Ovary (tissue), 9 donors: Measurements from ENCODE around the gene GADD45G. TPM values are rescaled to one million over a fixed set of nuclear protein-coding genes. Genes with fewer than 3 reads are reported as not detected.

Experiments used
- DNase-seq, 5 donors: peaks; one replicate each; pipeline ENCODE4 v3.0.0-alpha.2; 2019 to 2020
- H3K27ac ChIP-seq, 2 donors: fragments of 200-600 bp; one replicate each; pipeline versions ENCODE4 v1.5.1 to v1.8.0; 2019 to 2022
- H3K27me3 ChIP-seq: fragments of 200-600 bp; one replicate; pipeline ENCODE4 v1.8.0; 2022
- H3K36me3 ChIP-seq: fragments of 200-600 bp; sonication (generic); one replicate; pipeline ENCODE4 v1.5.1; 2019
- H3K4me1 ChIP-seq: one replicate; pipeline ENCODE4 v1.8.1; 2013; ENCODE audit warnings: mild to moderate bottlenecking, moderate library complexity; ENCODE audit not compliant: insufficient read depth
- H3K4me3 ChIP-seq: fragments of 200-600 bp; sonication (generic); one replicate; pipeline ENCODE4 v1.5.1; 2017
- H3K9me3 ChIP-seq, 2 donors: fragments of 200-600 bp in 1 of 2; sonication (generic) in 1 of 2; one replicate each; pipeline versions ENCODE4 v1.5.1 to v1.8.1; 2013 to 2019; ENCODE audit warnings: mild to moderate bottlenecking in 1 of 2, moderate library complexity in 1 of 2
- CTCF ChIP-seq, 3 donors: fragments of 450-650 bp in 2 of 3; fragments of 200-600 bp in 1 of 3; IDR thresholded peaks; one replicate each; pipeline versions ENCODE4 v1.5.1 to v1.8.0; 2016 to 2022; ENCODE audit warnings: antibody characterized with exemption in 3 of 3, mild to moderate bottlenecking in 1 of 3
- EP300 ChIP-seq: sonication (generic); formaldehyde crosslinking; IDR thresholded peaks from one replicate; pipeline ENCODE4 v1.6.1; 2017; ENCODE audit warnings: antibody characterized with exemption
- POLR2A ChIP-seq: fragments of 450-650 bp; IDR thresholded peaks from one replicate; pipeline ENCODE4 v1.6.1; 2017; ENCODE audit warnings: antibody characterized with exemption, mild to moderate bottlenecking, moderate library complexity
- WGBS, 3 donors: extraction: QIAGEN DNeasy Blood & Tissue Kit in 1 of 3; methylation state at CpG; one replicate each; pipeline versions ENCODE4 v1.1.5 to v1.1.7; 2013 to 2017; 5-methylcytosine and 5-hydroxymethylcytosine counted together
- intact Hi-C, 4 donors: fragments of 100-400 bp; cut with DNase I; formaldehyde crosslinking; loops; one replicate each; pipeline versions ENCODE4 v1.11.0 to v1.15.1; 2022 to 2023
- polyA plus RNA-seq, 2 donors: library from polyadenylated mRNA; stranded (reverse); fragments of 200-250 nt in 1 of 2; fragments of 350-450 nt in 1 of 2; fragmentation: Illumina TruSeq in 1 of 2; extraction: RNeasy Lipid Tissue Mini Kit (QIAGEN cat#74804) in 1 of 2; gene quantifications; one replicate each; pipeline ENCODE4 v1.2.3, GENCODE V29; 2013 to 2014
- total RNA-seq, 7 donors: library from RNA; depleted of rRNA in 2 of 7; stranded (reverse); fragments of >200 nt in 2 of 7; fragmentation: NEBNext Ultra II Directional in 3 of 7; extraction: Animal tissue kit (Norgen Biotek cat#: 25700) in 3 of 7; gene quantifications; one replicate each; pipeline versions ENCODE4 v1.1.0 to v1.2.4, GENCODE V29; 2016 to 2023
- donor health status: DM: no; HTN: no; CAD: no; lungs with moderate emphysema.
- donor health status: DM: no; HTN: no; CAD: no.
- donor health status: Bipolar disorder and iron deficiency.
- donor health status: DM: yes; HTN: yes; CAD: no.
- donor health status: DM: no; HTN: no; CAD: no.
- donor health status: DM: yes; HTN: yes; CAD: no.

GADD45G gene
- total and polyA plus RNA-seq, 9 donors = 0.60 to 126 (median 23.2) TPM

- 87 to 92% (median 89%) methylated on average over 12 of the region's 12 CpGs for WGBS, 3 donors
- no peaks in the 10 kb centered on the region for H3K27me3 ChIP-seq
- DNase-seq = no peak
- TF ChIP-seq CTCF (IDR thresholded peaks at IDR 0.05) (no peak), POLR2A (no peak), EP300 (no peak)
- no peaks in the 10 kb centered on the region for H3K36me3 ChIP-seq
- H3K27ac ChIP-seq = no peak overlapping the region
- intact Hi-C loops = loop anchor here in 1 of 4 donors (10.0 kb wide), 1 partner anchor 185 kb away; no protein-coding TSS in a partner anchor
- H3K4me1 ChIP-seq = no peaks in the 10 kb centered on the region
- no peaks in the 10 kb centered on the region for H3K9me3 ChIP-seq
- H3K4me3 ChIP-seq = no peak overlapping the region
Measured at GRCh38 chr9:89629081-89629976, 24.5 kb downstream of the GADD45G start.

GRCh38 chr9:89630508-89630907 lies 25.7 kb downstream of the GADD45G start:
- Histone ChIP-seq H3K36me3 (no peaks in the 10 kb centered on the region), H3K27ac (no peak overlapping the region), H3K27me3 (no peaks in the 10 kb centered on the region), H3K9me3 (no peaks in the 10 kb centered on the region), H3K4me3 (no peak overlapping the region), H3K4me1 (peaks cover 3% of the 10 kb centered on the region)
- WGBS, 3 donors = 70 to 83% (median 73%) methylated on average over 5 of the region's 5 CpGs
- intact Hi-C loops = no loop called here
- no peak for DNase-seq
- TF ChIP-seq POLR2A (no peak), CTCF (IDR thresholded peaks at IDR 0.05) (no peak), EP300 (no peak)

GRCh38 chr9:89631384-89631783 lies 26.6 kb downstream of the GADD45G start:
- Histone ChIP-seq H3K36me3 (no peaks in the 10 kb centered on the region), H3K4me1 (peaks cover 7% of the 10 kb centered on the region), H3K9me3 (no peaks in the 10 kb centered on the region), H3K27ac (no peak overlapping the region), H3K27me3 (no peaks in the 10 kb centered on the region), H3K4me3 (no peak overlapping the region)
- 83 to 86% (median 84%) methylated on average over 6 of the region's 6 CpGs for WGBS, 3 donors
- TF ChIP-seq EP300 = no peak
- no peak for TF ChIP-seq POLR2A
- TF ChIP-seq CTCF (IDR thresholded peaks at IDR 0.05) = no peak
- intact Hi-C loops = no loop called here
- no peak for DNase-seq

GRCh38 chr9:89632192-89632733 lies 27.5 kb downstream of the GADD45G start:
- Histone ChIP-seq H3K27ac (no peak overlapping the region), H3K27me3 (no peaks in the 10 kb centered on the region), H3K9me3 (no peaks in the 10 kb centered on the region), H3K4me1 (peaks cover 7% of the 10 kb centered on the region), H3K36me3 (no peaks in the 10 kb centered on the region), H3K4me3 (no peak overlapping the region)
- TF ChIP-seq POLR2A (no peak), CTCF (IDR thresholded peaks at IDR 0.05) (no peak), EP300 (no peak)
- 73 to 89% (median 80%) methylated on average over 7 of the region's 7 CpGs for WGBS, 3 donors
- intact Hi-C loops = no loop called here
- no peak for DNase-seq
